Measurements from ENCODE around the gene CTNNAL1.
"Not testable (repeated sequence)": the region's sequence is repeated elsewhere in the genome, so short reads cannot be mapped to it uniquely, and the experiment has no call there.

CTNNAL1 gene

GRCh38 chr9:108983885-108984284 is 29.4 kb downstream of the CTNNAL1 start:
- no peak for DNase-seq

GRCh38 chr9:108980893-108981292 is 32.4 kb downstream of the CTNNAL1 start:
- no peak for DNase-seq

- no peak for DNase-seq
These were observed 35.1 kb downstream of the CTNNAL1 start for GRCh38 chr9:108978205-108978604.

DNA sequence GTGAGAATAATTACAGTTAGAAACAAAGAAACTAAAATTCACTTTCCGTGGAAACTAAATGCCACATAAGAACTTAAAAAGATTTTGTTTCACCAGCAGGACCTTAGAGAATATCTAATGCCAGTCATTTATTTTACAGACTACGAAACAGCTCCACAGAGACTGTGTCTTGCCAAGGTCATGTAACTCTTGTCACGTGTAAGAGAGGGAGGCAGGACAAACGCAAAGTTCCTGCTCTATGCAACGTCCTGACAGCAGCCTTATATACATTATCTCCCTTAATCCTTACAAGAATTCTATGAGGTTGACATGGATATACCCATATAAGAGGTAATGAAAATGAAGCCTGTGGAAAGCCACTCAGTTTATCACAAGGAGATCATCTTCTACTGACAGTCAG is 39.4 kb downstream of the CTNNAL1 start:
- no peak for DNase-seq

GRCh38 chr9:108972626-108973209 is 40.6 kb downstream of the CTNNAL1 start:
- no peak for DNase-seq

GRCh38 chr9:108972186-108972585 is 41.1 kb downstream of the CTNNAL1 start:
- no peak for DNase-seq

DNA sequence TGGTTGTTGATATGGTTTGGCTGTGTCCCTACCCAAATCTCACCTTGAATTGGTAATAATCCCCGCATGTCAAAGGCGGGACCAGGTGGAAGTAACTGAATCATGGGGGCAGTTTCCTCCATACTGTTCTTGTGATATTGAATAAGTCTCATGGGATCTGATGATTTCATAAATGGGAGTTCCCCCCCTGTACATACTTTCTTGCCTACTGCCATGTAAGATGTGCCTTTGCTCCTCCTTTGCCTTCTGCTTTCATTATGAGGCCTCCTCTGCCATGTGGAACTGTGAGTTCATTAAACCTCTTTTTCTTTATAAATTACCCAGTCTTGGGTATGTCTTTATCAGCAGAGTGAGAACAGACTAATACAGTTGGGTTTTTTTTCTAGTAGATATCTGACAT is 41.9 kb downstream of the CTNNAL1 start:
- DNase-seq = not testable (repeated sequence)

- DNase-seq = no peak
These were observed 45.4 kb downstream of the CTNNAL1 start for GRCh38 chr9:108967916-108968315.

GRCh38 chr9:108963459-108964143 is 49.7 kb downstream of the CTNNAL1 start:
- no peak for DNase-seq

DNA sequence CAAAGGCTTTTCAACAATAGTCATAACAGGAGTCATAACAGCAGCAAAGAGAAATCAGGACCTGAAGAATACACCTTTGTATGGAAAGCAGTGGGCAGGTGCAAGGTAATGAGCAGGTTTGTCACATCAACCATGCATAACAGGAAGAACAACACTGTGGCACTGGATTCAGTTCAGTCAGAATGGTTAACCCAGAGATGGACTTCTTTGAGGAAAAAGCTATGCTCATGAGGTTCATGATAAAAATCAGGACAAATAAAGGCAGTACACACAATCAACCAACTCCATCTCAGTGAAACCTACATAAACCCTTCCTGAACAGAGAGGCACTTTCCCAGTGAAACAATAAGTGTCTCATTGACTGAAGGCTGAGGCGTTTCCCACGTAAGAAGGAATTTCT is 52.1 kb downstream of the CTNNAL1 start:
- no peak for DNase-seq

DNA sequence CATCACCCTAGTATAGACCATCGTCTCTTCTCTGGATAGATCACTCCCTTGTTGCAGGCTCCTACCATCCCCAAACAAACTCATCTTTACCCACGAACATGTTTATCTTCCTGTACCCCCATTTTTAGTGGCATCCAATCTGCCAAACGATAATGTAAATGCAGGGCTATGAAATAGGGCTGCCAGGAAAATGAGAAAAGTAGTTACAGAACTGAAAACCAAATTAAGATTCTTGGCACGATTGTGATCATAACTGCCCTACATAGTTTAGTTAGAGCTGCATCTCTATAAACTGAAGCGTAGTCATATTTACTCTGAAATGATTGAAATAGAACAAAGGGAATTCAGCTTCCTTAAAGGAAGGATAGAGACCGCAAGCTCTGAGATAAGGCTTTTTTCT is 53.0 kb downstream of the CTNNAL1 start:
- DNase-seq = no peak

DNA sequence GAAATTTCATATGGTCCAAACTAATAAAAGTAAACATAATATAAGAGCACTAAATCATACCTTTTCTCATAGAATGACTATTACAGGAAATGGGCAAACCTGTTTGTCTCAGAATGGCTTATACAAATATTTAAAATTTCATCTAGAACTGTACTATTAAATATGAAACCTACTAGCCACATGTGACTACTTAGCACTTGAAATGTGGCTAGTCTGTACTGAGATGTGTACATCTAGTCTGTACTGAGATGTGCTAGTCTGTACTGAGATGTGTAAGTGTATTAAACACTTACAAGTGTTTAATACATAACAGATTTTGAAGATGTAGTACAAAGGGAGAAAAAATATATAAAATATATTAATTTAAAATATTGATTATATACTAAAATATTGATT is 56.7 kb downstream of the CTNNAL1 start:
- no peak for DNase-seq

- no peak for DNase-seq
These were observed 57.2 kb downstream of the CTNNAL1 start for GRCh38 chr9:108956022-108956630.

GRCh38 chr9:108953983-108954574 is 59.2 kb downstream of the CTNNAL1 start:
- DNase-seq = peak; percentile 35

- DNase-seq = no peak
These were observed 61.7 kb downstream of the CTNNAL1 start for GRCh38 chr9:108951578-108951977.

DNA sequence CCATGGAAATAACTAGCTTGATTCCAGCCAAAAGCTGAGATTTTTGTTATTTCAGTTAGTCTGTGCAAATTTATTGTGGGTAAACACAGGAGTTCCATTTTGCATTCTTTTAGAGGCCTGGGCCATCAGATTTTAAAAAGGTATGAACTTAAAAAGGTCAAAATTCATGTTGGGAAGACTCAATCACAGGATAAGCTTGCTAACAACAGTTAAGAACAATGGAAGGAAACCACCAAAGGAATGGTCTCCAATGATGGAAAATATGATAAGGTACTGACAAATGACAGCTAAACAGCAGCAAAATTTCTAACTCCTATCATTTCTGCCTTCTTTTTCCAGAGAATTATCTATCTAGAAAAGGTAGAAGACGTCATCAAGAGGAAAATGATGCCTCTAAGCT is 63.1 kb downstream of the CTNNAL1 start:
- DNase-seq = no peak

- no peak for DNase-seq
These were observed 73.3 kb downstream of the CTNNAL1 start for GRCh38 chr9:108939975-108940374.

DNA sequence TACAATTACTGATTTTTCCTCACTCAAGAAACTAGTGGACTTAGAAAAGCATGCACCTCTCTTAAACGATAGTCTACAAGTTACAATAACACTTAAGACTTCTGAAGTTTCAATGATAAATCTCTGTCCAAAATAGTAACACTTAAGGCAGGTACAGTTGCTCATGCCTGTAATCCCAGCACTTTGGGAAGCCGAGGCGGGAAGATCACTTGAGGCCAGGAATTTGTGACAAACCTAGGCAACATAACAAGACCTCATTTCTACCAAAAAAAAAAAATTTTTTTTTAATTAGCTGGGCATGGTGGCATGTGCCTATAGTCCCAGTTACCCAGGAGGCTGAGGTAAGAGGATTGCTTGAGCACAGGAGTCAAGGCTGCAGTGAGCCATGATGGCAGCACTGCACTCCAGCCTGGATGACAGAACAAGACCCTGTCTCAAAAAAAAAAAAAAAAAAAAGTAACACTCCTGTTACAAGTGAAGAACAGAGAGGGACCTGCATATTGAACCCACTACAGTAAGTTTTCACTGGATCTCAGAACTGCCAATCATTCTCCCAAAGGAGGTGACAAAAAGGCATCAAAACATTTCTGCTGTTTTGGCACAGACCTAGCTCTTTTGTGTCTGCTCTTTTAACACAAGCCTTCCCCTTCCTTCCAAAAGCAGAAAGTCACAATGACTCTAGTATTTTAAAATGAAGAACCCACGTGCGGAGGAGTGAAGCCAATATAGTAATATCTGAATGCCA is 75.6 kb downstream of the CTNNAL1 start:
- DNase-seq = no peak

DNA sequence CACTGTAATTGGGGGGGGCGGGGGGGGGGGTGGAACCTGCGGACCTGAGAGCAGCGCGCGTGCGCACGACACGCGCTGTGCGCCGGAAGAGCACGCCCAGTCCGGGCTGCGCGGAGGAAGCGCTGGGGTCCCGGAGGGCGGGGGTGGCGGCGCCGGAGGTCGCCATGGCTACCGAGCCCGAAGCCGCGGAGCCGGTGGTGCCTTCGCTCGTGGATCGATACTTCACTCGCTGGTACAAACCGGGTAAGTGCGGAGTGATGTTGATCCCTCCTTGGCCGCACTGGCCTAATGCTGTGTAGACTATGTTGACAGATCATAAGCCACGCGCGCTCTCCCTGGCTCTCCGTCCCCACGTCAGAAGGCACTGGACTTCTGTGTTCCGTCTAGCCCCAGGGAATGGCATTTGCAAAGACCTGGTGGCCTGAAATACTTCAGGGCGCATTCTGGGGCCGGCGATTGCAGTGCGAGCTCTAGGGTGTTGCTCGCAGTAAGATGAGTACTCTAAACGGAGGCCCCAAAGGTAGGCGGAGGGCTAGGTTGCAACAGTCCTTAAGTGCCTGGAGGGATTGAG is 78.9 kb downstream of the CTNNAL1 start, which contains the start of gene ABITRAM:
Gene ABITRAM (plus strand): TSS at position 78 of the 571 bp plus-strand sequence. CDS start 87 bp downstream, at position 165.
- peak; percentile 25 for DNase-seq

DNA sequence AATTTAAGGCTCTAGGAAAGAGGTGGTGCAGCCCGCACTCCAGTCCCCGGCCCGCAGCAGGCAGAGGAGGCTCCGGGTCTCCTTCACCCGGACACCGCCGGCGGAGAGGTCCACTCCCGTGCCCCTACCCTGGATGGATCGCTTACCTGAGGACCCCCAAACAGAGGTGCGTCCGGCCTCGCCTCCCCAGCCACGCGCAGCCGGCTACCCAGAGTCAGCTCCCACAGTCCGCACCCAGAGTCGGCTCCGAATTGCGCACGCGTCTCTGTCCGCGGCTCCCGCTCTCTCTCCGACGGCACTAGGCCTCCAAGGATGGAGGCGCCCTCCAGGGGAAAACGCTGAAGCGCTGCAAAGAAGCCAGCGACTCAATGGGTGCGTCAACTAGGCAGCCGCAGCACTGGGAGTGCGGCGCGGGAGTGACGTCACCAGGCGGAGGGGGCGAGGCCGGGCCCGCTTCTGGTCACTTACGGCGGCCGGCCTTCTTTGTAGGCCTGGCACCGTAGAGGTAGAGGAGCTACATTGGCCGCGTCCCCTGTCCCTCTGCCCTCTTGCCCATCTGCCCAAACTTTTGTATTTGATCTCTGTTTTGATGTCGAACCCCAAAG is 79.5 kb downstream of the CTNNAL1 start, which contains the start of gene ELP1:
Gene ELP1 (minus strand): TSS at position 407 of the 605 bp plus-strand sequence. CDS start 2,978 bp downstream, outside the sequence.
- peak; percentile 65 for DNase-seq

GRCh38 chr9:108933231-108933717 is 80.0 kb downstream of the CTNNAL1 start:
- DNase-seq = no peak

DNA sequence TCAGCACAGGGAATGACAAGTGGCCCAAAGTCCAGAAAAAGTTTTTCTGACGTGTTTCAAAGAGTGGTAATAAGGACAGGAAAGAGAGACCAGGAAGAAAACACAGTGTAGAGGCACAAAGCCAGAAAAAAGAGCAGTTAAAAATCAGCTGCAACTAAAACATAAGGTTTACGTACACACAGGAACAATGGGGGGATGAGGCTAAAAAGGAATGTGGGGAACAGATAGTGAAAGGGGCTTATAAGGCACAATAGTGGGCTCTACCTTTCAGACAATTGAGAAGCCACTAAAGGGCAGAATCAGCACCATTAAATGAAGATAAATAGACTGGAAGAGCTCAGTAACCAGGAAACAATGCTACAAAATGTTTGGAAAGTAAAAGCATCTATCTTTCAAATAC is 84.9 kb downstream of the CTNNAL1 start:
- no peak for DNase-seq

Measured in NCI-H1694 (cell line).